ENCODE data around the gene HSPE1.
"Not testable (repeated sequence)": the region's sequence is repeated elsewhere in the genome, so short reads cannot be mapped to it uniquely, and the experiment has no call there.

HSPE1 gene

DNA sequence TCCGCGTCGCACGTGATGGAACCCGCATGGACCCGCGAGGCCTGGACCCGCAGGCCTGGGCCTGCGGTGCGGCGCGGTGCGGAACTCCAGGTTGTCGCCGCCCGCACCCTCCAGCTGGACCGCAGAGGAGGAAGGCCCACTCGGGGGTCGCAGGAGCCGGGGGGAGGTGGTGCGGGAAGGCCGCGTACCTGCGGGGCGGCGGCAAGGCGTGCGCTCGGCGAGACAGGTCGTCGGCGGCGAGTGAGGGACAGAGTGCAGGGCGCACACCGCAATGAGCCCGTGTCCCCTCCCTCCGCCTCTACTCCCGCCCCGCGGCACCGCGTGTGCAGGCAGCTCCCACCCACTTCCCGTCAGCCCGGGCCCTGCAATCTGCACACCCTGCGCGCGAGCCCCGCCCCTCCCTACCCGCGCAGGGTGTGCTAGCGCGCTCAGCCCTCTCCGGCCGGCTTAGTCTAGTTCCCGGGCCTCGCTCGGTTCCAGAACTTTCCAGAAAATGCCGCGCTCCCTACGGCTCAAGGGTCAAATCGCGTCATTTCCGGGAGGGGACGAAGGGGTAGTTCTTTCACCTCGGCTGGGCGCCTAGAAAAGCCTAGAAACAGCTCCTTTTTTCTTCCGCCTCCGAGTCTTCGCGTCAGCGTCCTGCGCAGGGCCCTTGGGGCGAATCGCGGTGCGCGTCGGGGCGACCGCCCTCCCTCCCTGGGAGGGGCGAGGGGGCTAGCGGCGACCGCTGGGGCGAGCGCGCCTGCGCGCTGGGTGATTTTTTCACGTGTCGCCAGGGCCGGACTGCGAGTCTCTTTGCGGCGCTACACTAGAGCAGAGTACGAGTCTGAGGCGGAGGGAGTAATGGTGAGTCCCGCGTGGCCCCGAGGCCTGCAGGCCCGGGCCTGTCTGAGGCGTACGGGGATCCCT lies at the start of gene HSPE1, which contains the start of gene HSPD1:
TSS of gene HSPE1 (plus strand) at position 786 of the 909 bp plus-strand sequence. CDS start at position 844, 58 bp downstream.
TSS of gene HSPD1 (minus strand) at position 247 of the 909 bp plus-strand sequence. CDS start 992 bp downstream, outside the sequence.
- no peak for TF ChIP-seq CTCF (IDR thresholded peaks at IDR 0.05; ENCODE audit: insufficient read depth, low read length, poor library complexity, severe bottlenecking)
- Histone ChIP-seq H3K4me3 (replicated peaks; ENCODE audit: low read depth, low read length) (peak within 1 kb of the TSS; percentile 97), H3K27me3 (replicated peaks; ENCODE audit: control insufficient read depth, insufficient read depth, low read length) (no peaks in the 10 kb centered on the region), H3K36me3 (ENCODE audit: control insufficient read depth, insufficient read depth, low read length) (peaks cover 11% of the 10 kb centered on the region)
- DNase-seq (ENCODE audit: extremely low read depth, insufficient read length), result peak; percentile 100

- no peak for DNase-seq (ENCODE audit: extremely low read depth, insufficient read length)
- no peak for TF ChIP-seq CTCF (IDR thresholded peaks at IDR 0.05; ENCODE audit: insufficient read depth, low read length, poor library complexity, severe bottlenecking)
- Histone ChIP-seq H3K27me3 (replicated peaks; ENCODE audit: control insufficient read depth, insufficient read depth, low read length) (no peaks in the 10 kb centered on the region), H3K36me3 (ENCODE audit: control insufficient read depth, insufficient read depth, low read length) (no peaks in the 10 kb centered on the region; the same call in 1 of the 2 replicates), H3K4me3 (replicated peaks; ENCODE audit: low read depth, low read length) (no peak overlapping the region)
Measured at GRCh38 chr2:197450465-197450864, 49.7 kb upstream of the HSPE1 start.

- not testable (repeated sequence) for H3K4me3 ChIP-seq (replicated peaks; ENCODE audit: low read depth, low read length); H3K36me3 ChIP-seq (ENCODE audit: control insufficient read depth, insufficient read depth, low read length); DNase-seq (ENCODE audit: extremely low read depth, insufficient read length); H3K27me3 ChIP-seq (replicated peaks; ENCODE audit: control insufficient read depth, insufficient read depth, low read length)
Measured at GRCh38 chr2:197450935-197451358, 49.2 kb upstream of the HSPE1 start.

- no peaks in the 10 kb centered on the region for H3K27me3 ChIP-seq (replicated peaks; ENCODE audit: control insufficient read depth, insufficient read depth, low read length)
- peak overlapping the region; percentile 80 for H3K4me3 ChIP-seq (replicated peaks; ENCODE audit: low read depth, low read length)
- no peak for DNase-seq (ENCODE audit: extremely low read depth, insufficient read length)
- no peak for TF ChIP-seq CTCF (IDR thresholded peaks at IDR 0.05; ENCODE audit: insufficient read depth, low read length, poor library complexity, severe bottlenecking)
- H3K36me3 ChIP-seq (ENCODE audit: control insufficient read depth, insufficient read depth, low read length), result no peaks in the 10 kb centered on the region; the same call in 1 of the 2 replicates
Measured at GRCh38 chr2:197452754-197453122, 47.4 kb upstream of the HSPE1 start.

- peak; percentile 99 for DNase-seq (ENCODE audit: extremely low read depth, insufficient read length)
- H3K36me3 ChIP-seq (ENCODE audit: control insufficient read depth, insufficient read depth, low read length), result no peaks in the 10 kb centered on the region; the same call in 1 of the 2 replicates
- H3K27me3 ChIP-seq (replicated peaks; ENCODE audit: control insufficient read depth, insufficient read depth, low read length), result no peaks in the 10 kb centered on the region
- TF ChIP-seq CTCF (IDR thresholded peaks at IDR 0.05; ENCODE audit: insufficient read depth, low read length, poor library complexity, severe bottlenecking), result peak; percentile 33
- H3K4me3 ChIP-seq (replicated peaks; ENCODE audit: low read depth, low read length), result peak within 1 kb of the TSS; percentile 93
Measured at GRCh38 chr2:197453123-197453913, 46.9 kb upstream of the HSPE1 start, which contains the start of gene COQ10B. COQ10B (plus strand) TSS chr2:197453552; CDS start chr2:197453561, 9 bp downstream.

Data from GM06990 (cell line).